VCaP (cell line): ENCODE measurements around the gene CCDC149.
"Not testable (repeated sequence)": the region's sequence is repeated elsewhere in the genome, so short reads cannot be mapped to it uniquely, and the experiment has no call there.

Source experiments
- H3K27ac ChIP-seq: fragments of 450-650 bp; 2 replicates; pipeline ENCODE4 v1.5.1; 2017
- TF ChIP-seq, protein P1 (sequence below): fragments of 450-650 bp; conservative IDR thresholded peaks from 2 replicates; pipeline ENCODE4 v1.5.1; 2017; ENCODE audit warnings: mild to moderate bottlenecking, moderate library complexity

CCDC149 gene

GRCh38 chr4:24917076-24917856 lies 4.4 kb upstream of the CCDC149 start:
- no peak overlapping the region for H3K27ac ChIP-seq
- TF ChIP-seq, protein P1, sequence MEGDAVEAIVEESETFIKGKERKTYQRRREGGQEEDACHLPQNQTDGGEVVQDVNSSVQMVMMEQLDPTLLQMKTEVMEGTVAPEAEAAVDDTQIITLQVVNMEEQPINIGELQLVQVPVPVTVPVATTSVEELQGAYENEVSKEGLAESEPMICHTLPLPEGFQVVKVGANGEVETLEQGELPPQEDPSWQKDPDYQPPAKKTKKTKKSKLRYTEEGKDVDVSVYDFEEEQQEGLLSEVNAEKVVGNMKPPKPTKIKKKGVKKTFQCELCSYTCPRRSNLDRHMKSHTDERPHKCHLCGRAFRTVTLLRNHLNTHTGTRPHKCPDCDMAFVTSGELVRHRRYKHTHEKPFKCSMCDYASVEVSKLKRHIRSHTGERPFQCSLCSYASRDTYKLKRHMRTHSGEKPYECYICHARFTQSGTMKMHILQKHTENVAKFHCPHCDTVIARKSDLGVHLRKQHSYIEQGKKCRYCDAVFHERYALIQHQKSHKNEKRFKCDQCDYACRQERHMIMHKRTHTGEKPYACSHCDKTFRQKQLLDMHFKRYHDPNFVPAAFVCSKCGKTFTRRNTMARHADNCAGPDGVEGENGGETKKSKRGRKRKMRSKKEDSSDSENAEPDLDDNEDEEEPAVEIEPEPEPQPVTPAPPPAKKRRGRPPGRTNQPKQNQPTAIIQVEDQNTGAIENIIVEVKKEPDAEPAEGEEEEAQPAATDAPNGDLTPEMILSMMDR, result no peak

DNA sequence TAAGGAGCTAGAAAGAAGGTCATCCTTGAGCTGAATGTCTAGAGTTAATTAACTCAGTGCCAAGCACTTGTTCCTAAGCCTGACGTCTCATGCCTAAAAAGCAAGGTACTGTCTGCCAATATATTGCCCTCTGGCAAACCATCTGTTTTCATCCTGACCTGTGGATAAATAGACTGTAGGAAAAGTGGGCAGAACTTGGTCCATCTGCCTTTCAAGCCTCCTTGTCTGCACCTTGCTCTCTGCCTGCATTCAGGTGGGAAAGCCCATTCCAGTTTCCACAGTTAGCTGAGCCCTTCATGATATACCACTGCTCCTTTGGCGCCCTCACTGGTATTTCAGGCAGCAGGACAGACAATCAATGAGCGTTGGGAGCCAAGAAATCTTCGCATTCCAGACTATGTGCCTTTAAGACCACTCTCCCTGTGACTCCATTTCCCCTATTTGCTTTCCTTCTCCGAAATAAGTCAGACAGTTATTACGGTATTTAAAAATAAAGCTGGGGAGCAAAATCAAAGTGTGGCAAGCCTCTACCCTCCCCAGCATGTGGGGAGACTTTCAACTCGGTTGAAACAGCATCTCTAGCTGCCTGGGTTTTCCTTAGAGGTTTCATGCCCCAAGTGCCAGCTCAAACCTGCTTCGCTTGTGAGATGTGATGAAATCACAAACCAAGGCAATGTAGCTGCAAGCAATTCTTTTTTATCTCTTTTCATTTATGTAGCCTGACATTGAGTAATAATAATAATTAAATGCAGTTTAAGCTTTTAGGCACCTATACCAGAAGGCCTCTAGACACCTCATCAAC lies 2.5 kb upstream of the CCDC149 start:
- TF ChIP-seq, protein P1, result peak; percentile 61

DNA sequence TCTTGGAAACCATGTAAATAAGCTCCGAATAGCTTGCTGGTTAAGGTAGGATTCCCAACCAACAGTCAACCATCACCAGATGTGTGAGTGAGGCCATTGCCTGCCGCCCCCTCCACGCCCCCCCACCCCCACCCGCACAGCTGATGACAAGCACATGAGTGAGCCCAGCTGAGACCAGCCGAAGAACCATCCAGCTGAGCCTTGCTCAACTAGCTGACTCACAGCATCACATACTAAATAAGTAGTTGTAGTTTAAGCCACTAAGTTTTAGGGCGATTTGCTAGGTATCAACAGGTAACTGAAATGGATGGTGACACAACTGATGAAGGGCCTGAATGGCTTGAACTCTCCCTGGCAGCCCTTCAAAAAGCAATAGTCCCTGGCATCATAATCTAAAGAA lies 1.6 kb upstream of the CCDC149 start:
- H3K27ac ChIP-seq, result no peak overlapping the region
- TF ChIP-seq, protein P1, result no peak

More for the DNA sequence above, 2.5 kb upstream of the CCDC149 start:
- no peak overlapping the region for H3K27ac ChIP-seq

DNA sequence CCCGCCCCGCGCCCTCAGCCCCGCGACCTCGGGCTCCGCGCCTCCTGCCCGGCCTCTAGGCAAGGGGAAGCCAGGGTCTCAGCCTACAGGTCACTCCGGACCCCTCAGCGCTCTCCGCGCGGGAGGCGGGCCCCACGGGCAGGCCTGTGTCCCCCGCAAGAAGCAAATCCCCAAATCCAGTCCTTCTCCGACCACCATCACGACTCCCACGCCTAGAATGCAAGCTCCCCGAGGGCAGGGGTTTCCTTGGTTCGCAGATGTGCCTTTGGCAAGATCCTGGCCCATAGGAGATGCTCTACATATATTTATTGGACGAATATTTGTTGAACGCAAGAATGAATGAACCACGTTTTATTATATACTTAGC lies 260 bp upstream of the CCDC149 start:
- TF ChIP-seq, protein P1, result no peak
- peak overlapping the region; percentile 92 for H3K27ac ChIP-seq

DNA sequence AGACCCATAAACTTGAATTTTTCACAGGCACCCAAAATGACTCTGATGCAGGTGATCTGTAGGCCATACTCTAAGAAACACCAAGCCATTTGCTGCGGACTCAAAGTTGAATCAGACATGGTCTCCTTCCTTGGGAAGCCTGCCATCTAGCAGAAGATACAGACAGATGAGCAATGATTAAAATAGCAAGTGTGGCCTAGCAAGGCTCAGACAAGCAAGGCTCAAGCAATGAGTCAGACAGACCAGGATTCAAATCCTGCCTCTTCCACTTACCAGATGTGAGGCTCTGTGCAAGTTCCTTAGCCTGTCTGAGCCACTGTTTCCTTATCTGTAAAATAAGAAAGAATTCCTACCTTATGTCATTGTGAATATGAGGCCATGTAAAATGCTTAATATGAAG lies 2.3 kb downstream of the CCDC149 start:
- TF ChIP-seq, protein P1, result no peak
- no peak overlapping the region for H3K27ac ChIP-seq

- H3K27ac ChIP-seq, result not testable (repeated sequence)
Measured at GRCh38 chr4:24909606-24910005, 3.2 kb downstream of the CCDC149 start.

DNA sequence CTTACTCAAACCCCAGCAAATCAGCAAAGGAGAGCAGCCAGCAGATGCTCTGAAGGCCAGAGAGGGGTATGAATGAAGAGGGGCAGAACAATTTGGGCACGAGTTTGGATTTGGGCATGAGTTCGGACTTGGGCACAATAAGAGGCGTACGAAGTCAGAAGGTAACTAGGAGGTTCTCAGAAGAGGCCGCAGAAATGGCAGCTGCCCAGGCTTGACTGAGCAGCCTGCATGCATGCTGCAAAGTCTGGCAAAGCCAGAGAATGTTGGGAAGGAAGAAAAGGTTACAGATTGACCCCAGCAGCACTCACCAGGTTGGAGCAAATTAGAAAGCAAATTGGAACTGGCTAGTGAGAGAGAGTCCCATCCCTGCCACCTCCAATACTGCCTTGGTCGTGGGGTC lies 15.2 kb downstream of the CCDC149 start:
- no peak overlapping the region for H3K27ac ChIP-seq
- TF ChIP-seq, protein P1, result no peak

- TF ChIP-seq, protein P1, result no peak
- H3K27ac ChIP-seq, result no peak overlapping the region
Measured at GRCh38 chr4:24896977-24897376, 15.9 kb downstream of the CCDC149 start.
